HEK293 (cell line): ENCODE measurements around the gene SPTBN1.

Experiments used
- CTCF ChIP-seq: fragments of 450-650 bp; formaldehyde crosslinking; IDR thresholded peaks from 2 replicates; pipeline ENCODE4 v1.5.1; 2016; ENCODE audit warnings: missing biosample characterization, missing genetic modification characterization
- HOXA7 ChIP-seq: sonication (generic); formaldehyde crosslinking; IDR thresholded peaks from 2 replicates; pipeline ENCODE4 v1.8.1; 2022; ENCODE audit warnings: missing genetic modification reagents, borderline replicate concordance
- ZFP41 ChIP-seq: fragments of 450-650 bp; formaldehyde crosslinking; IDR thresholded peaks from 2 replicates; pipeline ENCODE4 v1.5.1; 2016; ENCODE audit warnings: missing biosample characterization, missing genetic modification characterization, borderline replicate concordance
- ZNF280D ChIP-seq: fragments of 450-650 bp; formaldehyde crosslinking; IDR thresholded peaks from 2 replicates; pipeline ENCODE4 v1.5.1; 2016; ENCODE audit warnings: missing biosample characterization, missing genetic modification characterization
- TF ChIP-seq, protein P1 (sequence below): fragments of 450-650 bp; formaldehyde crosslinking; IDR thresholded peaks from 2 replicates; pipeline ENCODE4 v1.5.1; 2016; ENCODE audit warnings: missing biosample characterization, missing genetic modification characterization

- TF ChIP-seq, protein P1, sequence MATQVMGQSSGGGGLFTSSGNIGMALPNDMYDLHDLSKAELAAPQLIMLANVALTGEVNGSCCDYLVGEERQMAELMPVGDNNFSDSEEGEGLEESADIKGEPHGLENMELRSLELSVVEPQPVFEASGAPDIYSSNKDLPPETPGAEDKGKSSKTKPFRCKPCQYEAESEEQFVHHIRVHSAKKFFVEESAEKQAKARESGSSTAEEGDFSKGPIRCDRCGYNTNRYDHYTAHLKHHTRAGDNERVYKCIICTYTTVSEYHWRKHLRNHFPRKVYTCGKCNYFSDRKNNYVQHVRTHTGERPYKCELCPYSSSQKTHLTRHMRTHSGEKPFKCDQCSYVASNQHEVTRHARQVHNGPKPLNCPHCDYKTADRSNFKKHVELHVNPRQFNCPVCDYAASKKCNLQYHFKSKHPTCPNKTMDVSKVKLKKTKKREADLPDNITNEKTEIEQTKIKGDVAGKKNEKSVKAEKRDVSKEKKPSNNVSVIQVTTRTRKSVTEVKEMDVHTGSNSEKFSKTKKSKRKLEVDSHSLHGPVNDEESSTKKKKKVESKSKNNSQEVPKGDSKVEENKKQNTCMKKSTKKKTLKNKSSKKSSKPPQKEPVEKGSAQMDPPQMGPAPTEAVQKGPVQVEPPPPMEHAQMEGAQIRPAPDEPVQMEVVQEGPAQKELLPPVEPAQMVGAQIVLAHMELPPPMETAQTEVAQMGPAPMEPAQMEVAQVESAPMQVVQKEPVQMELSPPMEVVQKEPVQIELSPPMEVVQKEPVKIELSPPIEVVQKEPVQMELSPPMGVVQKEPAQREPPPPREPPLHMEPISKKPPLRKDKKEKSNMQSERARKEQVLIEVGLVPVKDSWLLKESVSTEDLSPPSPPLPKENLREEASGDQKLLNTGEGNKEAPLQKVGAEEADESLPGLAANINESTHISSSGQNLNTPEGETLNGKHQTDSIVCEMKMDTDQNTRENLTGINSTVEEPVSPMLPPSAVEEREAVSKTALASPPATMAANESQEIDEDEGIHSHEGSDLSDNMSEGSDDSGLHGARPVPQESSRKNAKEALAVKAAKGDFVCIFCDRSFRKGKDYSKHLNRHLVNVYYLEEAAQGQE (tag by site-specific recombination), result no peak
- TF ChIP-seq CTCF (tag by site-specific recombination), result no peak
- no peak for TF ChIP-seq ZFP41 (tag by site-specific recombination)
- no peak for TF ChIP-seq HOXA7
- TF ChIP-seq ZNF280D (tag by site-specific recombination), result no peak
Measured at GRCh38 chr2:54613794-54614257, 157.7 kb downstream of the SPTBN1 start.
